ENCODE measurements around the gene GNPTG.

The GNPTG gene

DNA sequence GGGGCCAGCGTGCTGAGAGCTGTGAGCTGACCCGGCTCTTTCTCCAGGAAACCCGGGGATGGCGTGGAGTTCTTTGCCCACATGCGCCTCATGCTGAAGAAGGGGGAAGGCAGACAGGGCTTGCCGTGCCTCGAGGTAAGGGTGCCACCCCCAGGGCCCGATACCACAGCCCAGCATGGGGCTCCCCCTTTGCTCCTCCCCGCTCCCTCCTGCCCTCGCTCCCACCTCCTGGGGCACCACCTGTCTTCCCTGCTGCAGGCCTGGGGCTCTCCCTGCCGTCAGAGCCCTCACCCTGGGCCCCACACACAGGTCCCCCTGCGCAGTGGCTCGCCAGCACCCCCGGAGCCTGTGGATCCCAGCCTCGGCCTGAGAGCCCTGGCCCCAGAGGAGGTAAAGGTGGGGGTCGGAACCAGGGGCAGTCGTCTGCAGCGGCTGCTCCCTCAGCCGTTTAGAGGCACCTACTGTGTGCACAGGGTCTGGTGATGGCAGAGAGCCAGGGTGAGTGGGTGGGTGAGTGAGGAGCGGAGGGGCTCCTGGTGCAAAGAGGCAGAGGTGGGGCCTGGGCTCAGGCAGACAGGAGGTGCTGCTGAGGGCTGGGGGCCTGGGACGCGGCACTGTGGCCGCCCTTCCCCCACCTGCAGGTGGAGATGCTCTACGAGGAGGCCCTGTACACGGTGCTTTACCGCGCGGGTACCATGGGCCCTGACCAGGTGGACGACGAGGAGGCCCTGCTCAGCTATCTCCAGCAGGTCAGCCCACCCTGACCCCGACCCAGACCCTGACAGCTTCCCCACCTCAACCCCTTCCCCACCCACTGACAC lies 12.7 kb upstream of the GNPTG start:
- peaks cover 0 to 16% (median 3%) of the 10 kb centered on the region in 5 donors for H3K36me3 ChIP-seq (ENCODE audit: control insufficient read depth in 5 of 5, insufficient read depth in 5 of 5, low read length in 5 of 5)

DNA sequence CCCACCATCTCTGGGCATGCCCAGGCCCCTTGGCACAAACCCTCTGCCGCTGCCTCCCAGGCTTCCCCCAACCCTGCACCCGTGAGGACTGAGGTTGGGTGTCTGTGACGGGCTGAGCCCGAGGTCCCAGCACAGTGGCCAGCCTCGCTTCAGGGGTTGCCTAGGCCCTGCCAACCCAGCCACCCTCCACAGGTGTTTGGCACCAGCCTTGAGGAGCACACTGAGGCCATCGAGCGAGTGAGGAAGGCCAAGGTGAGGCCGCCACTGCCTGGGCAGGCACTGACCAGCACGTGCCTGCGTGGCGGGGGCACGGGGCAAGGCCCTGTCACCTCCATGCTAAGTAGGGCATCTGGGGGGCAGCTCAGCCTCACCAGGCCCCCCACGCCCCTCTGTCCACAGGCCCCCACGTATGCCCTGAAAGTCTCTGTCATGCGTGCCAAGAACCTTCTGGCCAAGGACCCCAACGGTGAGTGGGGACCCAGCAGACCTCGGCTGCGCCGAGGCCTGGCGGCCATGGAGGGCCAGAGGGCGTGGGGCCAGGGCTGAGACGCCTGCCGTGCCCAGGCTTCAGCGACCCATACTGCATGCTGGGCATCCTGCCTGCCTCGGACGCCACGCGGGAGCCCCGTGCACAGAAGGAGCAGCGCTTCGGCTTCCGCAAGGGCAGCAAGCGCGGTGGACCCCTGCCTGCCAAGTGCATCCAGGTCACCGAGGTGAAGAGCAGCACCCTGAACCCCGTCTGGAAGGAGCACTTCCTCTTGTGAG lies 10.8 kb upstream of the GNPTG start:
- Histone ChIP-seq H3K9ac (ENCODE audit: low read length in 5 of 5) (no peak overlapping the region), H3K4me1 (ENCODE audit: control insufficient read depth in 5 of 5, insufficient read depth in 5 of 5, low read length in 5 of 5) (peaks cover 0 to 16% (median 5%) of the 10 kb centered on the region in 5 donors), H3K36me3 (ENCODE audit: control insufficient read depth in 5 of 5, insufficient read depth in 5 of 5, low read length in 5 of 5) (peaks cover 0 to 16% (median 6%) of the 10 kb centered on the region in 5 donors), H3K27me3 (ENCODE audit: control insufficient read depth in 5 of 5, insufficient read depth in 4 of 5, low read length in 5 of 5) (peaks cover 4 to 28% (median 15%) of the 10 kb centered on the region in 5 donors), H3K4me3 (ENCODE audit: low read depth in 1 of 5, low read length in 5 of 5) (no peak overlapping the region), H3K9me3 (ENCODE audit: control insufficient read depth in 5 of 5, low read length in 5 of 5) (no peaks in the 10 kb centered on the region), H3K27ac (ENCODE audit: low read depth, low read length) (no peak overlapping the region)

More for the DNA sequence above, 12.7 kb upstream of the GNPTG start:
- no peak overlapping the region for H3K9ac ChIP-seq (ENCODE audit: low read length in 5 of 5)
- H3K9me3 ChIP-seq (ENCODE audit: control insufficient read depth in 5 of 5, low read length in 5 of 5), result no peaks in the 10 kb centered on the region
- peaks cover 17 to 45% (median 31%) of the 10 kb centered on the region in 5 donors for H3K27me3 ChIP-seq (ENCODE audit: control insufficient read depth in 5 of 5, insufficient read depth in 4 of 5, low read length in 5 of 5)
- H3K27ac ChIP-seq (ENCODE audit: low read depth, low read length), result no peak overlapping the region
- peaks cover 0 to 22% (median 13%) of the 10 kb centered on the region in 5 donors for H3K4me1 ChIP-seq (ENCODE audit: control insufficient read depth in 5 of 5, insufficient read depth in 5 of 5, low read length in 5 of 5)
- H3K4me3 ChIP-seq (ENCODE audit: low read depth in 1 of 5, low read length in 5 of 5), result no peak overlapping the region

DNA sequence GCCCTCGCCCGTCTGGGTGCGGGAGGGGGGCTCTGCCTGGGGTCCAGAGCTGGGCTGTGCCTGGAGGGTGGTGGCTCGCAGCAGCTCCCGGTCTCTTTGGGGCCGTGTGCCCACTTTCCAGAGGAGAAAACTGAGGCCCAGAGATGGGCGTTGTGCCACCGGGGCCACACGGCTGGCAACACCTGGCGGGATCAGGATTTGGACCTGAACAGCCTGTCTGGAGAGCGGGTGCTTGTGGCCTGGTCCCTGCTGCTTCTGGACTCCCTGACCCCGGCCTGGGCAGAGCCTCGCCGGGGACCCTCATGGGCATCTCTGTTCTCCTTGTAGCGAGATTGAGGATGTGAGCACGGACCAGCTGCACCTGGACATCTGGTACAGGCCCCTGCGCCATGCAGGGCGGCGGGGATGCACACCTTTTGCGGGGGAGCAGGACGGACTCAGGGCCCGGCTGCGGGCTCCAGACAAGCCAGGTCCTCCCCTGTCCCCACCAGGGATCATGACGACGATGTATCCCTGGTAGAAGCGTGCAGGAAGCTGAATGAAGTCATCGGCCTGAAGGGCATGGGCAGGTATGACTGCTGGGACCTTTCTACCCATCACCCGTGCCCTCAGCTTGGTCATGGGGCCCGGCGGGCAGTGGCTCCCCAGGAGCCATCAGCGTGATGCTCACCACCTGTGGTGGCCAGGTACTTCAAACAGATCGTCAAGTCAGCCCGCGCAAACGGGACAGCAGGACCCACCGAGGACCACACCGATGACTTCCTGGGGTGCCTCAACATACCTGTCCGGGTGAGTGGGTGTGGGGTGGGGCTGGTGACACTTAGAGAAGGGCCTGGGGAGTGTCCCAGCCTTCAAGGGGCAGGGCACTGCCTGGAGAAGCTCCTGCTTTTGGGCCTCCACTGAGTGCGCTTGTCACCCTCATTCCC lies 10.0 kb upstream of the GNPTG start:
- Histone ChIP-seq H3K27me3 (ENCODE audit: control insufficient read depth in 5 of 5, insufficient read depth in 4 of 5, low read length in 5 of 5) (peaks cover 4 to 25% (median 13%) of the 10 kb centered on the region in 5 donors), H3K4me3 (ENCODE audit: low read depth in 1 of 5, low read length in 5 of 5) (no peak overlapping the region), H3K9me3 (ENCODE audit: control insufficient read depth in 5 of 5, low read length in 5 of 5) (no peaks in the 10 kb centered on the region), H3K27ac (ENCODE audit: low read depth, low read length) (no peak overlapping the region), H3K4me1 (ENCODE audit: control insufficient read depth in 5 of 5, insufficient read depth in 5 of 5, low read length in 5 of 5) (peaks cover 0 to 16% (median 5%) of the 10 kb centered on the region in 5 donors), H3K9ac (ENCODE audit: low read length in 5 of 5) (no peak overlapping the region), H3K36me3 (ENCODE audit: control insufficient read depth in 5 of 5, insufficient read depth in 5 of 5, low read length in 5 of 5) (peaks cover 0 to 16% (median 6%) of the 10 kb centered on the region in 5 donors)

DNA sequence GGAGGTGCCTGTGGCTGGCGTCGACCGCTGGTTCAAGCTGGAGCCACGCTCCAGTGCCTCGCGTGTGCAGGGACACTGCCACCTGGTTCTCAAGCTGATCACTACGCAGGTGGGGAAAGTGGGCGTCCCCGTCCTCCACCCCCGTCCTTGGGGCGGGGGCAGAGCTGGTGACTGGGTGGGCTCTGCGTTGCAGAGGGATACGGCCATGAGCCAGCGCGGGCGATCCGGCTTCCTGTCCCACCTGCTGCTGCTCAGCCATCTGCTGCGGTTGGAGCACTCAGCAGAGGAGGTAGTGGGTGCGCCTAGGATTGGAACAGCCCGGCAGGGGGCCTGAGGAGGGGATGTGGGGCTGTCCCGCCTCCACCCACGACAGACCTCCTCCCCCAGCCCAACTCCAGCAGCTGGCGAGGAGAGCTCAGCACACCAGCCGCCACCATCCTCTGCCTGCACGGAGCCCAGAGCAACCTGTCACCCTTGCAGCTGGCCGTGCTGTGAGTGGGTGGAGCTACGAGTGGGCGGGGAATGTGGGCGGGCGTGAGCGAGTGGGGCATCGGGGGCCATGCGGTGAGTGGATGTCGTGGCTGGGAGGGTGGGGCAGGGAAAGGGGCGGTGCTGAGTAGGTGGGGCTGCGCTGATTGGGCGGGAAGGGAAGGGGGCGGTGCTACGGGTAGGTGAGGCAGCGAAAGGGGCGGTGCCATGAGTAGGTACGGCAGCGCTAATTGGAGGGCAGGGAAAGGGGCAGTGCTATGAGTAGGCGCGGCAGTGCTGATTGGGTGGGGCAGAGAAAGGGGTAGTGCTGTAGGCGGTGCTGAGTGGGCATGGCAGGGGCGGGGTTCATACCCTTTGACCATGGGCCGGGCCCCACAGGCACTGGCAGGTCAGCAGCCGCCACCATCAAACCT lies 9.0 kb upstream of the GNPTG start:
- peaks cover 0 to 21% (median 6%) of the 10 kb centered on the region in 5 donors for H3K36me3 ChIP-seq (ENCODE audit: control insufficient read depth in 5 of 5, insufficient read depth in 5 of 5, low read length in 5 of 5)
- H3K9ac ChIP-seq (ENCODE audit: low read length in 5 of 5), result no peak overlapping the region
- H3K4me3 ChIP-seq (ENCODE audit: low read depth in 1 of 5, low read length in 5 of 5), result peak overlapping the region in 1 of 5 donors; percentile 18
- H3K27ac ChIP-seq (ENCODE audit: low read depth, low read length), result no peak overlapping the region
- peaks cover 0 to 16% (median 5%) of the 10 kb centered on the region in 5 donors for H3K4me1 ChIP-seq (ENCODE audit: control insufficient read depth in 5 of 5, insufficient read depth in 5 of 5, low read length in 5 of 5)
- peaks cover under 1 to 17% (median 13%) of the 10 kb centered on the region in 5 donors for H3K27me3 ChIP-seq (ENCODE audit: control insufficient read depth in 5 of 5, insufficient read depth in 4 of 5, low read length in 5 of 5)
- H3K9me3 ChIP-seq (ENCODE audit: control insufficient read depth in 5 of 5, low read length in 5 of 5), result no peaks in the 10 kb centered on the region

DNA sequence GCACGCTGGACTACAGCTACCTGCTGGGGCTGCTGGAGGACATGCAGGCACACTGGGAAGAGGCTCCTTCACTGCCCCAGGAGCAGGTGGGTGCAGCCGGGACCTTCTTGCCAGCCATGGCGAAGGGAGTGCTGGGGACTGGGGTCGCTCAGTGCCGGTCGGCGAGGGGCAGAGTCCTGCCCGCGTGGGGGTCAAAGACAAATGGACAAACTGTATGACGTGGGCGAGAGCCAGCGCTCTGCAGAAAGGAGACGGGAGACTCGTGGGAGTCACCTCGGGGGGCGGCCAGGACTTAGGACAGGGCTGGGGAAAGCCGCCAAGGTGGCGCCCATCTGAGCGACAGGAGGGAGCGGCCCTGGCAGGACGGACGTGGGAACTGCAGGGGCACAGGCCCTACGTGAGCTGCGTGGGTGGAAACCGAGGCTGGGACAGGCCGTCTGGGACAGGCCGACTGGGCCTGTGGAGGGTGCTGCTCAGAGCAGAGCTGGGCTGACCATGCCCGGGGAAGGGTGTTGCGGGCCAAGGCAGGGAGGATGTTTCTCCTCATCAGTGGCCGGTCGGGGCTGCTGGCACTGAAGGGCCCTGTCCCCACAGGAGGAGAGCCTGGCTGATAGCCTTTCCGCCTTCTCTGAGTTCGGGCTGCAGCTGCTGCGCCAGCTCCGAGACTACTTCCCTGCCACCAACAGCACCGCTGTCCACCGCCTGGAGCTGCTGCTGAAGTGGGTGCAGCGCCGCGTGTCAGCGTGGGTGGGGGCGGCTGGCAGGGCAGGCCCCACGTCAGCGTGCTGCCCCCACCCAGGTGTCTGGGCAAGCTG lies 8.1 kb upstream of the GNPTG start:
- Histone ChIP-seq H3K36me3 (ENCODE audit: control insufficient read depth in 5 of 5, insufficient read depth in 5 of 5, low read length in 5 of 5) (peaks cover 0 to 30% (median 14%) of the 10 kb centered on the region in 5 donors), H3K9ac (ENCODE audit: low read length in 5 of 5) (peak overlapping the region in 1 of 5 donors; percentile 7), H3K9me3 (ENCODE audit: control insufficient read depth in 5 of 5, low read length in 5 of 5) (no peaks in the 10 kb centered on the region), H3K4me3 (ENCODE audit: low read depth in 1 of 5, low read length in 5 of 5) (no peak overlapping the region), H3K27me3 (ENCODE audit: control insufficient read depth in 5 of 5, insufficient read depth in 4 of 5, low read length in 5 of 5) (peaks cover 0 to 13% (median 12%) of the 10 kb centered on the region in 5 donors), H3K4me1 (ENCODE audit: control insufficient read depth in 5 of 5, insufficient read depth in 5 of 5, low read length in 5 of 5) (peaks cover 0 to 16% (median 5%) of the 10 kb centered on the region in 5 donors), H3K27ac (ENCODE audit: low read depth, low read length) (no peak overlapping the region)

DNA sequence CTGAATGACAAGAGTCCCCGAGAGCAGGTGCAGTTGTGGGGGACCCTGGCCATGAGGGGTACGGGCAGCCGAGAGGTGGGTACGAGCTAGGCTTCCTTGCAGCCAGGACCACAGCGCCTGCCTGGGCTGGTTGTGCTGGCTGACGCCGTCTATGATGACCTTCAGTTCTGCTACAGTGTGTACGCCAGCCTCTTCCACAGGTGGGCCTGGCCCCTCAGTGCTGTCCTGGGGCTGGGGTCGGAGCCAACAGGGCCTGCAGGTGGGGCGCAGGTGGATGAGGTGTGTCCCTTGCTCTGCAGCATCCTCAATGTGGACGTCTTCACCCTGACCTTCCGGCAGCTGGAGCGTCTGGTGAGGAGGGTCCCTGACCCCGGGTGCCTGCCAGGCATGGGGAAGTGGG lies 7.2 kb upstream of the GNPTG start:
- no peak overlapping the region for H3K4me3 ChIP-seq (ENCODE audit: low read depth in 1 of 5, low read length in 5 of 5)
- H3K9ac ChIP-seq (ENCODE audit: low read length in 5 of 5), result no peak overlapping the region
- peaks cover 0 to 38% (median 23%) of the 10 kb centered on the region in 5 donors for H3K36me3 ChIP-seq (ENCODE audit: control insufficient read depth in 5 of 5, insufficient read depth in 5 of 5, low read length in 5 of 5)
- peaks cover 0 to 13% (median 8%) of the 10 kb centered on the region in 5 donors for H3K27me3 ChIP-seq (ENCODE audit: control insufficient read depth in 5 of 5, insufficient read depth in 4 of 5, low read length in 5 of 5)
- H3K27ac ChIP-seq (ENCODE audit: low read depth, low read length), result no peak overlapping the region
- H3K9me3 ChIP-seq (ENCODE audit: control insufficient read depth in 5 of 5, low read length in 5 of 5), result no peaks in the 10 kb centered on the region
- peaks cover 0 to 16% (median 5%) of the 10 kb centered on the region in 5 donors for H3K4me1 ChIP-seq (ENCODE audit: control insufficient read depth in 5 of 5, insufficient read depth in 5 of 5, low read length in 5 of 5)

DNA sequence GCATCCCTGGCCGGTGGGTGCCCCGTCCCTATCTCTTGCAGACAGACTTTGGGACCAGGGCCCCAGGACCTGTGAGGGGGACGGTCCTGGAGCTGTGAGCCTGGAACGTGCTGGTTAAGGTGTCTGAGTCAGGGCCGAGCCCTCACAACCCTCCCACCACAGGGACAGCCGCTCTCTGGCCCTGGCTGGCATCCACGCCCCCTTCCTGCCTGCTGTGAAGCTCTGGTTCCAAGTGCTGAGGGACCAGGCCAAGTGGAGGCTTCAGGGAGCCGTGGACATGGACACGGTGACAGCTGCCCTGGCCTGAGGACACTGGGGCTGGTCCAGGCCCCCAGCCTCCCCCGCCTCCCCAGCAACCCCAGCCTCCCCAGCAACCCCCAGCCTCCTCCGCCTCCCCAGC lies 6.6 kb upstream of the GNPTG start:
- no peak overlapping the region for H3K4me3 ChIP-seq (ENCODE audit: low read depth in 1 of 5, low read length in 5 of 5)
- H3K27ac ChIP-seq (ENCODE audit: low read depth, low read length), result no peak overlapping the region
- H3K4me1 ChIP-seq (ENCODE audit: control insufficient read depth in 5 of 5, insufficient read depth in 5 of 5, low read length in 5 of 5), result peaks cover 0 to 19% (median 5%) of the 10 kb centered on the region in 5 donors
- no peaks in the 10 kb centered on the region for H3K9me3 ChIP-seq (ENCODE audit: control insufficient read depth in 5 of 5, low read length in 5 of 5)
- no peak overlapping the region for H3K9ac ChIP-seq (ENCODE audit: low read length in 5 of 5)
- peaks cover 0 to 11% (median 5%) of the 10 kb centered on the region in 5 donors for H3K27me3 ChIP-seq (ENCODE audit: control insufficient read depth in 5 of 5, insufficient read depth in 4 of 5, low read length in 5 of 5)
- peaks cover 0 to 39% (median 26%) of the 10 kb centered on the region in 5 donors for H3K36me3 ChIP-seq (ENCODE audit: control insufficient read depth in 5 of 5, insufficient read depth in 5 of 5, low read length in 5 of 5)

DNA sequence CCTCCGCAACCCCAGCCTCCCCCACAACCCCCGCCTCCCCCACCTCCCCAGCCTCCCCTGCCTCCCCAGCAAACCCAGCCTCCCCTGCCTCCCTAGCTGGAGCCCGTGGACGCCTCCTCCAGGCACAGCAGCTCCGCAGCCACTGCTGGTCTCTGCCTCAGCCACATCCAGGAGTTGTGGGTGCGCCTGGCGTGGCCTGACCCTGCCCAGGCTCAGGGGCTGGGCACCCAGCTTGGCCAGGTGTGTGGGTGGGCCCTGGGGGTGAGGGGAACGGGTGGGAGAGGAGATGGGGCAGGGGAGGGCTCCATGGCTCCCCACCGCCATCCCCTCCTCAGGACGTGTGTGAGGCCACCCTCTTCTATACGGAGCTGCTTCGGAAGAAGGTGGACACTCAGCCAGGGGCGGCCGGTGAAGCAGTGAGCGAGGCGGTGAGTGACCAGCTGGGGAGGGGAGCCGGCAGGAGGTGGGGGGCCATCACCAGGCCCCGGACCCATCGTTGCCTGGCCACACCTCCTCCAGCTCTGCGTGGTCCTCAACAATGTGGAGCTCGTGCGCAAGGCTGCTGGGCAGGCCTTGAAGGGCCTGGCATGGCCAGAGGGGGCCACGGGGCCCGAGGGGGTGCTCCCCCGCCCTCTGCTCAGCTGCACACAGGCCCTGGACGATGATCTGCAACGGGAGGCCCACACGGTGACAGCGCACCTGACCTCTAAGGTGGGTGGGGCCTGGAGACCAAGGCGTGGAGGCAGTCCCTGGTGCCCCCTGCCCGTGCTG lies 5.9 kb upstream of the GNPTG start:
- no peak overlapping the region for H3K9ac ChIP-seq (ENCODE audit: low read length in 5 of 5)
- H3K27ac ChIP-seq (ENCODE audit: low read depth, low read length), result no peak overlapping the region
- no peaks in the 10 kb centered on the region for H3K9me3 ChIP-seq (ENCODE audit: control insufficient read depth in 5 of 5, low read length in 5 of 5)
- H3K27me3 ChIP-seq (ENCODE audit: control insufficient read depth in 5 of 5, insufficient read depth in 4 of 5, low read length in 5 of 5), result peaks cover 0 to 9% (median 5%) of the 10 kb centered on the region in 5 donors
- peaks cover 2 to 26% (median 13%) of the 10 kb centered on the region in 5 donors for H3K4me1 ChIP-seq (ENCODE audit: control insufficient read depth in 5 of 5, insufficient read depth in 5 of 5, low read length in 5 of 5)
- H3K4me3 ChIP-seq (ENCODE audit: low read depth in 1 of 5, low read length in 5 of 5), result no peak overlapping the region
- H3K36me3 ChIP-seq (ENCODE audit: control insufficient read depth in 5 of 5, insufficient read depth in 5 of 5, low read length in 5 of 5), result peaks cover 0 to 39% (median 29%) of the 10 kb centered on the region in 5 donors

All from subcutaneous abdominal adipose tissue (tissue), 5 donors.